Measurements from ENCODE around the gene ABCC1. TPM values are rescaled to one million over a fixed set of nuclear protein-coding genes. Genes with fewer than 3 reads are reported as not detected.

Gene ABCC1
- total RNA-seq, 1 donor from 2014 or later = 53.7 TPM

DNA sequence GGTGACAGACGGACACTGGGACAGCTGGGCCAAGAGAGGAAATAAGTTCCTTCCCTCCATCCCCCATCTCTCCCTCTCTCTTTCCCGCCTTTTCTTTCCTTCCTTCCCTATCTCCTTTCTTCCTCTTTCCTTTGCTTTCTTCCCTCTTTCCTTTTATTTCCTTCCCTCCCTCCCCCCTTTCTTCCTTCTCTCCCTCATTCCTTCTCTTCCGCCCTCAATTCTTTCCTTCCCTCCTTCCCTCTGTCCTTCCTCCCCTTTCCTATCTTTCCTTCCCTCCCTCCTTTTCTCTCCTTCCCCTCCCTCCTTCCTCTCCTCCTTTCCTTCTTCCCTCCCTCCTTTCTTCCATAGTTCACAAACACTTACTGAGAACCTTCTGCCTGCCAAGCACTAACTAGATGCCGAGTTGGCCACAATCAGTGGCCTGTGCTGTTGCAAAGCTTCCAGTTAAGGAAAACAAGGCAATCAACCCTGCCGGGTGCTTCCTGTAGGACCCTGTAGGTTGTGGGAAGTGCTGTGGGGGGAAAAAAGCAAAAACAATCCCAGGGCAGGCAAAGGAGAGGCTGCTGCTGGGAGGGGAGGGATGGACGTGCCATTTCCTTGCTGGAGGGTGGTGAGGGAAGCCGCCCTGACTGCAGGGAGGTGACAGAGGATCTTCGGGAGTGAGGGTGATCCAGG is 242.2 kb downstream of the ABCC1 start:
- Mint-ChIP-seq H3K4me1 (ENCODE audit: unreplicated experiment) (peaks cover 6% of the 10 kb centered on the region), H3K27me3 (no peaks in the 10 kb centered on the region), H3K4me3 (no peak overlapping the region), H3K36me3 (no peaks in the 10 kb centered on the region), H3K27ac (no peak overlapping the region), H3K9me3 (no peaks in the 10 kb centered on the region)
- TF ChIP-seq, protein P1, sequence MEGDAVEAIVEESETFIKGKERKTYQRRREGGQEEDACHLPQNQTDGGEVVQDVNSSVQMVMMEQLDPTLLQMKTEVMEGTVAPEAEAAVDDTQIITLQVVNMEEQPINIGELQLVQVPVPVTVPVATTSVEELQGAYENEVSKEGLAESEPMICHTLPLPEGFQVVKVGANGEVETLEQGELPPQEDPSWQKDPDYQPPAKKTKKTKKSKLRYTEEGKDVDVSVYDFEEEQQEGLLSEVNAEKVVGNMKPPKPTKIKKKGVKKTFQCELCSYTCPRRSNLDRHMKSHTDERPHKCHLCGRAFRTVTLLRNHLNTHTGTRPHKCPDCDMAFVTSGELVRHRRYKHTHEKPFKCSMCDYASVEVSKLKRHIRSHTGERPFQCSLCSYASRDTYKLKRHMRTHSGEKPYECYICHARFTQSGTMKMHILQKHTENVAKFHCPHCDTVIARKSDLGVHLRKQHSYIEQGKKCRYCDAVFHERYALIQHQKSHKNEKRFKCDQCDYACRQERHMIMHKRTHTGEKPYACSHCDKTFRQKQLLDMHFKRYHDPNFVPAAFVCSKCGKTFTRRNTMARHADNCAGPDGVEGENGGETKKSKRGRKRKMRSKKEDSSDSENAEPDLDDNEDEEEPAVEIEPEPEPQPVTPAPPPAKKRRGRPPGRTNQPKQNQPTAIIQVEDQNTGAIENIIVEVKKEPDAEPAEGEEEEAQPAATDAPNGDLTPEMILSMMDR (conservative IDR thresholded peaks at IDR 0.05) = no peak
- DNase-seq (ENCODE audit: extremely low spot score, unreplicated experiment) = no peak

Other genes with a start within 250 kb of the ABCC1 start
- gene MYH11, start 92.6 kb upstream of the ABCC1 start, total RNA-seq (ENCODE audit: low replicate concordance) = 0.43 TPM in 1 of 2 replicates, not detected in the other
- 21.1 and 25.4 TPM in 2 replicates for gene CEP20, start 61.0 kb upstream of the ABCC1 start, total RNA-seq (ENCODE audit: low replicate concordance)